ENCODE data around the gene EXOSC6.
A peak's percentile ranks its signal among the peaks of the same experiment; 100 is the strongest.
"Not testable (repeated sequence)": the region's sequence is repeated elsewhere in the genome, so short reads cannot be mapped to it uniquely, and the experiment has no call there.

The EXOSC6 gene

GRCh38 chr16:70289229-70290094 is 37.7 kb upstream of the EXOSC6 start, which contains the start of gene AARS1:
Gene AARS1, minus strand, starts transcription at chr16:70289506. Its CDS starts 6,743 bp downstream, at chr16:70282763.
- H3K4me1 ChIP-seq (ENCODE audit: insufficient read depth, low read length), result peaks cover 42% of the 10 kb centered on the region
- peak within 1 kb of the TSS; percentile 74 for H3K4me3 ChIP-seq (ENCODE audit: low read depth in 1 of 2, low read length in 2 of 2)
- H3K9ac ChIP-seq (ENCODE audit: low read depth, low read length), result peak within 1 kb of the TSS; percentile 97
- H3K36me3 ChIP-seq (ENCODE audit: insufficient read depth, low read length), result peaks cover 26% of the 10 kb centered on the region
- peak within 1 kb of the TSS; percentile 87 for H2AFZ ChIP-seq (ENCODE audit: low read depth, low read length)
- ATAC-seq (ENCODE audit: insufficient read depth, low read depth), result peak; percentile 97
- H3K9me3 ChIP-seq (ENCODE audit: insufficient read depth, low read length, severe bottlenecking), result no peaks in the 10 kb centered on the region
- peak within 1 kb of the TSS; percentile 98 for H3K27ac ChIP-seq (ENCODE audit: low read length)
- DNase-seq, result peak; percentile 99
- no peak for TF ChIP-seq CTCF (IDR thresholded peaks at IDR 0.05; ENCODE audit: borderline replicate concordance, extremely low read depth, low read length, poor library complexity, severe bottlenecking)
- TF ChIP-seq EZH2 (IDR thresholded peaks at IDR 0.05; ENCODE audit: borderline replicate concordance, low read depth, low read length, severe bottlenecking), result no peak
- peaks cover 48% of the 10 kb centered on the region for H3K79me2 ChIP-seq (ENCODE audit: insufficient read depth, low read length)
- H4K20me1 ChIP-seq (ENCODE audit: insufficient read depth, low read length), result peaks cover 15% of the 10 kb centered on the region; the same call in 1 of the 2 replicates
- H3K4me2 ChIP-seq (ENCODE audit: insufficient read depth, low read length), result peak within 1 kb of the TSS; percentile 68
- no peaks in the 10 kb centered on the region for H3K27me3 ChIP-seq (ENCODE audit: insufficient read depth, low read length, poor library complexity)

- DNase-seq; H3K27me3 ChIP-seq (ENCODE audit: insufficient read depth, low read length, poor library complexity); ATAC-seq (ENCODE audit: insufficient read depth, low read depth); H3K9me3 ChIP-seq (ENCODE audit: insufficient read depth, low read length, severe bottlenecking); H2AFZ ChIP-seq (ENCODE audit: low read depth, low read length): not testable (repeated sequence)
- H3K4me3 ChIP-seq (ENCODE audit: low read depth in 1 of 2, low read length in 2 of 2), result peak overlapping the region in 1 of 2 experiments; percentile 74; a peak in 2 of 4 replicates
- H3K36me3 ChIP-seq (ENCODE audit: insufficient read depth, low read length), result peaks cover 42% of the 10 kb centered on the region
- peak overlapping the region; percentile 97 for H3K9ac ChIP-seq (ENCODE audit: low read depth, low read length)
- H3K4me2 ChIP-seq (ENCODE audit: insufficient read depth, low read length), result peak overlapping the region; percentile 66
- H3K27ac ChIP-seq (ENCODE audit: low read length), result peak overlapping the region; percentile 75
- H3K4me1 ChIP-seq (ENCODE audit: insufficient read depth, low read length), result peaks cover 46% of the 10 kb centered on the region
- H4K20me1 ChIP-seq (ENCODE audit: insufficient read depth, low read length), result peaks cover 25% of the 10 kb centered on the region; the same call in 1 of the 2 replicates
- peaks cover 65% of the 10 kb centered on the region for H3K79me2 ChIP-seq (ENCODE audit: insufficient read depth, low read length)
Observed at GRCh38 chr16:70287304-70287971, 35.7 kb upstream of the EXOSC6 start.

GRCh38 chr16:70276392-70276791 is 24.7 kb upstream of the EXOSC6 start:
- Histone ChIP-seq H3K9me3 (ENCODE audit: insufficient read depth, low read length, severe bottlenecking) (no peaks in the 10 kb centered on the region), H3K27ac (ENCODE audit: low read length) (no peak overlapping the region), H3K79me2 (ENCODE audit: insufficient read depth, low read length) (peaks cover 52% of the 10 kb centered on the region), H3K4me1 (ENCODE audit: insufficient read depth, low read length) (no peaks in the 10 kb centered on the region), H4K20me1 (ENCODE audit: insufficient read depth, low read length) (peaks cover 20% of the 10 kb centered on the region; the same call in 1 of the 2 replicates), H2AFZ (ENCODE audit: low read depth, low read length) (no peak overlapping the region), H3K4me2 (ENCODE audit: insufficient read depth, low read length) (no peak overlapping the region), H3K36me3 (ENCODE audit: insufficient read depth, low read length) (peaks cover 81% of the 10 kb centered on the region), H3K4me3 (ENCODE audit: low read depth in 1 of 2, low read length in 2 of 2) (no peak overlapping the region), H3K27me3 (ENCODE audit: insufficient read depth, low read length, poor library complexity) (no peaks in the 10 kb centered on the region), H3K9ac (ENCODE audit: low read depth, low read length) (no peak overlapping the region)
- no peak for ATAC-seq (ENCODE audit: insufficient read depth, low read depth)
- no peak for DNase-seq
- no peak for TF ChIP-seq CTCF (IDR thresholded peaks at IDR 0.05; ENCODE audit: borderline replicate concordance, extremely low read depth, low read length, poor library complexity, severe bottlenecking)
- TF ChIP-seq EZH2 (IDR thresholded peaks at IDR 0.05; ENCODE audit: borderline replicate concordance, low read depth, low read length, severe bottlenecking), result no peak

GRCh38 chr16:70271696-70272095 is 20.0 kb upstream of the EXOSC6 start:
- Histone ChIP-seq H3K36me3 (ENCODE audit: insufficient read depth, low read length) (peaks cover 83% of the 10 kb centered on the region), H3K27me3 (ENCODE audit: insufficient read depth, low read length, poor library complexity) (no peaks in the 10 kb centered on the region), H2AFZ (ENCODE audit: low read depth, low read length) (no peak overlapping the region), H3K79me2 (ENCODE audit: insufficient read depth, low read length) (peaks cover 25% of the 10 kb centered on the region), H4K20me1 (ENCODE audit: insufficient read depth, low read length) (peaks cover 16% of the 10 kb centered on the region; the same call in 1 of the 2 replicates), H3K9ac (ENCODE audit: low read depth, low read length) (no peak overlapping the region), H3K4me2 (ENCODE audit: insufficient read depth, low read length) (no peak overlapping the region), H3K4me3 (ENCODE audit: low read depth in 1 of 2, low read length in 2 of 2) (no peak overlapping the region), H3K9me3 (ENCODE audit: insufficient read depth, low read length, severe bottlenecking) (no peaks in the 10 kb centered on the region), H3K4me1 (ENCODE audit: insufficient read depth, low read length) (no peaks in the 10 kb centered on the region), H3K27ac (ENCODE audit: low read length) (no peak overlapping the region)
- no peak for DNase-seq
- TF ChIP-seq EZH2 (IDR thresholded peaks at IDR 0.05; ENCODE audit: borderline replicate concordance, low read depth, low read length, severe bottlenecking), result no peak
- no peak for TF ChIP-seq CTCF (IDR thresholded peaks at IDR 0.05; ENCODE audit: borderline replicate concordance, extremely low read depth, low read length, poor library complexity, severe bottlenecking)
- ATAC-seq (ENCODE audit: insufficient read depth, low read depth), result no peak

Data from DND-41 (cell line).